Left colon (tissue), 2 donors: ENCODE measurements around the gene CFAP54. TPM values are rescaled to one million over a fixed set of nuclear protein-coding genes. Genes with fewer than 3 reads are reported as not detected.
"Not testable (repeated sequence)": the region's sequence is repeated elsewhere in the genome, so short reads cannot be mapped to it uniquely, and the experiment has no call there.

ENCODE experiments used
- ATAC-seq: fragments of 200-7000 bp; cut with Tn5 transposase; one replicate; pipeline ENCODE4 v1.9.1; 2020; ENCODE audit warnings: mild to moderate bottlenecking, moderate library complexity
- DNase-seq, 2 donors: peaks; one replicate each; pipeline ENCODE4 v3.0.0-alpha.2; 2020
- intact Hi-C, 2 donors: fragments of 100-400 bp; cut with DNase I in 1 of 2; cut with micrococcal nuclease in 1 of 2; formaldehyde crosslinking; loops; one replicate each; pipeline versions ENCODE4 v1.11.2 to v1.14.0; 2022; cut with DNase I, micrococcal nuclease
- total RNA-seq, 2 donors: library from RNA; stranded (reverse); fragmentation: NEBNext Ultra II Directional; extraction: Animal tissue kit (Norgen Biotek cat#: 25700); gene quantifications; one replicate each; pipeline ENCODE4 v1.2.1, GENCODE V29; 2021
- donor health status: DM: no; HTN: no; CAD: no.
- donor health status: DM: yes; HTN: yes; CAD: no.

The CFAP54 gene
- total RNA-seq, 2 donors from 2014 or later, result 0.53 to 0.64 TPM

GRCh38 chr12:96578526-96579125 is 89.2 kb downstream of the CFAP54 start:
- intact Hi-C loops, result loop anchor here in 1 of 2 donors (5.0 to 10.0 kb wide), 3 partner anchors 406 to 1816 kb away; no protein-coding TSS in a partner anchor
- ATAC-seq (peak; percentile 56), DNase-seq (no peak)

GRCh38 chr12:96585977-96586376 is 96.6 kb downstream of the CFAP54 start:
- DNase-seq (no peak), ATAC-seq (no peak)
- intact Hi-C loops, result no loop called here

- ATAC-seq (no peak), DNase-seq (no peak)
- intact Hi-C loops, result no loop called here
Measured at GRCh38 chr12:96587691-96588090, 98.3 kb downstream of the CFAP54 start.

GRCh38 chr12:96590970-96591369 is 101.6 kb downstream of the CFAP54 start:
- no peak for ATAC-seq
- intact Hi-C loops, result no loop called here
- no peak for DNase-seq

DNA sequence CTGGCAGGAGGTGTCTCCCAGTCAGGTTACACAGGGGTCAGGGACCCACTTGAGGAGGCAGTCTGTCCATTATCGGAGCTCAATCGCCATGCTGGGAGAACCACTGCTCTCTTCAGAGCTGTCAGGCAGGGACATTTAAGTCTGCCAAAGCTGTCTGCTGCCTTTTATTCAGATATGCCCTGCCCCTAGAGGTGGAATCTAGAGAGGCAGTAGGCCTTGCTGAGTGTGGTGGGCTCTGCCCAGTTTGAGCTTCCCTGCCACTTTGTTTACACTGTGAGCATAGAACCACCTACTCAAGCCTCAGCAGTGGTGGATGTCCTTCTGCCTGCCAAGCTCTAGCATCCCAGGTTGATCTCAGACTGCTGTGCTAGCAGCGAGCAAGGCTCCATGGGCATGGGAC is 115.0 kb downstream of the CFAP54 start:
- DNase-seq, ATAC-seq, intact Hi-C loops: not testable (repeated sequence)

DNA sequence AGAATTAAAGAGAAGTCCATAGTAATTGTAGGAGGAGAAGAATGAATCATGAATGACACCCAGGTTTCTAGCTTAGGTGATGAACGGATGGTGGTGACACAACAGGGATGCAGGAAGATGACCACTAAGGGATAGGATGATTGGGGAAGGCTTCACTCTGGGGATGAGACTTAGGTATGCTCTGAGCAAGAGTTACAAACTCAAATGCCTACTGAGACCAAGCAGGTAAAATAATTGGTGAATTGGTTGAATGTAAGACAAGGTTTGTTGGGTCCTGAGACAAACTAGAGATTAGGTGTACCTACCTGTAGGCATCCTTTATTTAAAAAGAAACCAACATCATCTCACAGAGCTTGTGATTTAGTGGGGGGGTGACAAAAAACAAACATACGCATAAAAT is 116.3 kb downstream of the CFAP54 start:
- intact Hi-C loops, result no loop called here
- ATAC-seq, result no peak
- DNase-seq, result no peak

GRCh38 chr12:96606134-96606533 is 116.8 kb downstream of the CFAP54 start:
- no peak for ATAC-seq
- intact Hi-C loops, result no loop called here
- DNase-seq, result no peak

GRCh38 chr12:96606644-96607043 is 117.3 kb downstream of the CFAP54 start:
- ATAC-seq, result no peak
- DNase-seq, result no peak
- intact Hi-C loops, result no loop called here

DNA sequence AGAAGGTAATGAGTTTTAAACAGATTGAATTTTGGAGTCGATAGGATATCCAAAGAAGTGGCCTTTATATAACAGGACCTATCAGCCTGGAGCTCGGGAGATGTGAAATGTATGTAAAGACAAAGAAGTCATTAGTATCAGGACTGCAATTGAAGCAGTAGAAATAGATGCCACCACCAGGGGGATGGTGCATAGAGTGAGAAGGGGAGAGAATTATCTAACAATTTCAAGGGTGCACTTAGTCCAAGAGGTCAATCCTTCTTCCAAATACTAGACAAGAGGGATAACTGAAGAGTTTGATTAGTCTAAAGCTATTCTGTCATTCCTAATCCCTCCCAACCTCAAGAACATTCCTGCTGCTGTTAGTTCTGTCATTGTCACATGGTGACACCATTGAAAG is 127.8 kb downstream of the CFAP54 start:
- intact Hi-C loops, result no loop called here
- ATAC-seq (no peak), DNase-seq (no peak)

DNA sequence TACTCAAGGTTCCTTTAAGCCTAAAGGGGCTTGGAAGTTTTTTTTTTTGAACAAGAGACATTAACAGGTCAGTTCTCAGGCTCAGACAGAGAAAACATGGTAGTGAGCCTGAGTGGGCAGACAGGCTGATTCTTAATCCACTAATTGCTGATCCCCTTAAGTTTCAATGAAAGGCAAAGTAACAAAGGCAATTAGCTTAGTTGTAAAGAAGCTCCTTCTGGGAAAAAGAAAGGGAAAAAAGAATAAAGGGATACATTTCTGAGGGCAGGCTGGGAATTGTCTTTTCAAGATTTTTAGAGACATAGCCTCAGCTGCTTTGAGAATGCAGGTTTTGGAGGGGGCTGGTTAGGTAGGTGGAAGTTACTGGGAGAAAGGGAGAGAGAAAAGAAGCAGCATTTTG is 133.8 kb downstream of the CFAP54 start:
- DNase-seq, result no peak

DNA sequence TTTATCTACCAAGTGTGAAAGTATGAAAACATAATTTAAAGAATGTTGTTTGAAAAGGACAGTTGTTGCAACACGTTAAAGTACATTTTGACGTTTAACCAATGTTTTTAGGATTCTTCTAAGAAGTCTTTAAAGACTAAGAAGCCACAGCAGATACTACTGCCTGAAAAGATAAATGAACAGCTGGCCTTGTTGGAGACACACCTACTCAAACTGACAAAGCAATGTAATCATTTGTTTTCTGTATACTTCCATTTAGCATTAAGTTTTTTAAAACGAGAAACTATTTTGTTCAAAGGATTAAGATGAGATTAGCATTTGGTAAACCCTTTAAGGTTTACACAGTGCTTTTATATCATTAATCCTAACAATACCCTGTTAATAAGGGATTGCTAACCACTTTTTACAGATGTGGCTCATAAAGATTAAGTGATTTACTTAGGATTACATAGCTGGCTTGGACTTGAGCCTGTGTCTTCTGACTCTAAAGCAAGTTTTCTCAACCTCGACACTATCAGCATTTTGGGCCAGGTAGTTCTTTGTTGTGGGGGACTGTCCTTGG is 134.4 kb downstream of the CFAP54 start:
- DNase-seq (no peak), ATAC-seq (no peak)
- intact Hi-C loops, result no loop called here

More for the DNA sequence above, 133.8 kb downstream of the CFAP54 start:
- intact Hi-C loops, result no loop called here
- ATAC-seq, result no peak

DNA sequence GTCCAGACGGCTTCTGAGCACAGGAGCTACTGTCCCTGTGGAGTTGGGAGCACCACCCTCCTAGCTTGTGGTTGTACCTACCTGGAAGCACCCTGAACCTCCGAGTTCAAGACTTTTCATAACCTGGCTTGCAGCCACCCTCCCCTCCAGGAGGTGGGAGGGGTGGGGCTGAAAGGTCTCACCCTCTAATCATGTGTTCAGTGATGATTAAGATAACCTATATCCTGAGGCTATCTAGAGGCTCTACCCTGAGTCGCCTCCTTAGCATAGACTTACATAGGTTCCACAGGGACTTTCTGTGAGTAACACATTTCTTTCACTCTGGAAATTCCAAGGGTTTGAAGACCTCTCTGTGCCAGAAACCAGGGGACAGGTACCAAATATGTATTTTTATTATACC is 146.5 kb downstream of the CFAP54 start:
- intact Hi-C loops, result no loop called here
- DNase-seq (no peak), ATAC-seq (no peak)

DNA sequence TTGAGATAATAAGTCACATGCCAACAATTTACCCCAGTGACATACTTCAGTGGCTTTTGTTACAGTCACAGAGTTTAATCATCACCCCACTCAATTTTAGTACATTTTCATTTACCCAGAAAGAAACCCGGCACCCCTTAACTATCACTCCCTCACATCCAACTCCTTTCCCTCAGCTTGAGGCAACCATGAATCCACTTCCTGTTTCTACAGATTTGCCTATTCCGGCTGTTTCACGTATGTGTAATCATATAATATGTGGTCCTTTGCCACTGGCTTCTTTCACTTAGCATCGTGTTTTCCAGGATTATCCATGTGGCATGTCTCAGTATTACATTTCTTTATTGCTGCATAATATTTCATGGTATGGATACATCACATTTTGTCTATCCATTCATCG is 147.5 kb downstream of the CFAP54 start:
- DNase-seq, result no peak
- intact Hi-C loops, result no loop called here

GRCh38 chr12:96648923-96649322 is 159.5 kb downstream of the CFAP54 start:
- intact Hi-C loops, result no loop called here

More for the DNA sequence above, 147.5 kb downstream of the CFAP54 start:
- no peak for ATAC-seq

DNA sequence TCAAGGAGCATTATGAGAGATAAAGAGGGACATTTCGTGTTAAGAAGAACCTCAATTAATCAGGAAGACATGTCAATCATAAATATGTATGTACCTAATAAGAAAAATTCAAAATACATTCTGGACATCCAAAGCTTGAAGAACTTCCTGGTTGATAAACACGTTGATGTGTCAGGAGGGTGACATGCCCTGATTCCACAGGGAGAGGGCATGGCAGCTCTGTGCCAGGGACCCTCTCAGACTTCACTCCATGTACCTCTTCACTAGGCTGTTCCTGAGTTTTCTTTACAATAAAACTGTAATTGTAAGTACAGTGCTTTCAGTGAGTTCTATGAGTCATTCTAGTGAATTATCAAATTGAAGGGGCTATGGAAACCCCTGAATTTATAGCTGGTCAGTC is 163.5 kb downstream of the CFAP54 start:
- intact Hi-C loops, result no loop called here
- ATAC-seq (no peak), DNase-seq (no peak)

More at GRCh38 chr12:96648923-96649322, 159.5 kb downstream of the CFAP54 start:
- ATAC-seq (no peak), DNase-seq (no peak)

- ATAC-seq (no peak), DNase-seq (no peak)
- intact Hi-C loops, result no loop called here
Measured at GRCh38 chr12:96658075-96658474, 168.7 kb downstream of the CFAP54 start.

DNA sequence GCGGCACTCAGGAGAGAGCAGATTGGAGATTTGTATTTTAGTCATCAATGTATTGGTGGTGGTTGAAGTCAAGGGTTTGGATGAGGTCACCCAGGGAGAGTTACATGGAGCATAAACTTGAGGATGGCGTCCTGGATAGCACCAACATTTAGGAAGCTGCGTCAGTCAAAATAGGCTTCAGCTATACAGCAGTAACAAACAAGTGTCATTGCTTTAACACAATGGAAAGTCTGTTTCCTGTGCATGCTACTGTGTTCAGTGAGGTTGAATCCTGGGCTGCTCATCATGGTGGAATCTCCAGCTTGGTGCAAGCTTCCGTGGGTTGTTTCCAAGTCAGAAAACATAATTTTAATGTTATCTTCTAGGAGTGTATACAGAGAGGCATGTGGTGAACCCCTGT is 180.4 kb downstream of the CFAP54 start:
- intact Hi-C loops, result no loop called here
- DNase-seq (no peak), ATAC-seq (no peak)

DNA sequence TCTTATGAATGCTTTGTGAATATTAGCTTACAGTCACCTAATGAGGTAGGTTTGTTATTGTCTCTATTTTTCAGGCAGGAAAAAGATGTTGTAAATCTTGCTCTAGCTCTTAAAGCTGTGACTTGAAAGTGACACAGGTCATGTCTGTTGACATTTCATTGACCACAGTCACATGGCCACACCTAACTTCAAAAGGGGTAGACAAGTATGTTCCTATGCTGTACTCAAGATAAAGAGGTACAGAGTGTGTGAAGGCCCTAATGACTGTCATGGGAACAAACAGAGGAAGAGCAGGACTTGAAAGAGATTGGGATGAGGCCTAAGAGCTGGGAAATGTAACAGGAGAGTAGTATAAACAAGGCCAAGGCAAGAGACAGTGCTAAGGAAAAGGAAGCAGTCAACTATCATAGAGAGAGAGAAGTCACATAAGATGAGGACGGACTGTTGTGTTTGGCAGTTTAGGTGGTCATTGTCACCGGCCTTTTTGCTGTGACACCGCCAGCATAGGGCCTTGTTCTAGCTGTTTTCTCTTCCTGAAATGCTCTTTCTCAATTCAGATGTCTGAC is 181.0 kb downstream of the CFAP54 start:
- ATAC-seq, result no peak
- no peak for DNase-seq
- intact Hi-C loops, result no loop called here

DNA sequence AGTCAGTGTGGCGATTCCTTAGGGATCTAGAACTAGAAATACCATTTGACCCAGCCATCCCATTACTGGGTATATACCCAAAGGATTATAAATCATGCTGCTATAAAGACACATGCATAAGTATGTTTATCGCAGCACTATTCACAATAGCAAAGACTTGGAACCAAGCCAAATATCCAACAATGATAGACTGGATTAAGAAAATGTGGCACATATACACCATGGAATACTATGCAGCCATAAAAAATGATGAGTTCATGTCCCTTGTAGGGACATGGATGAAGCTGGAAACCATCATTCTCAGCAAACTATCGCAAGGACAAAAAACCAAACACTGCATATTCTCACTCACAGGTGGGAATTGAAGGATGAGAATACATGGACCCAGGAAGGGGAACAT is 186.1 kb downstream of the CFAP54 start:
- intact Hi-C loops, DNase-seq, ATAC-seq: not testable (repeated sequence)

DNA sequence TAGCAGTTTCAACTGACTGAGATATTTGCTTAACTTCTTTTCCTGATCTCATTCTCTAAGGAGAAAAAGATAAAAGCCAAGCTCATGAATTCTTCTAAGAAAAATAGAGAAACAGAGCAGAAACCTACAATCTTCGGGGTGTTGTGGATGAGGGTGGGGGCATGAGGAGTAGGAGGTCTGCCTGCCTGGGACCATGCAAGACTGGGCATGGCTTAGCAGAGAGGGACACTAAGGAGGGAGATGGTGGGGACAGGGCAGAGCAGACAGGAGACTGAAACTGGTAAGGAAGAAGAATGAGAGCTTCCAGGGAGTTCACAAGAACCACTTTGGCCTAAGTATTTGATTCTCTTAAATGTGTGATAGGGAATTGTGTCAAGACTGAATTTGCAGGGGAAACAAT is 188.0 kb downstream of the CFAP54 start:
- ATAC-seq (no peak), DNase-seq (no peak)
- intact Hi-C loops, result no loop called here

- no peak for ATAC-seq
- DNase-seq, result no peak
- intact Hi-C loops, result no loop called here
Measured at GRCh38 chr12:96687719-96688118, 198.3 kb downstream of the CFAP54 start.
